Smooth muscle cell (in vitro differentiated cells): Measurements from ENCODE around the gene PPM1H. TPM values are rescaled to one million over a fixed set of nuclear protein-coding genes. Genes with fewer than 3 reads are reported as not detected.

ENCODE experiments used
- DNase-seq: peaks from one replicate; lab custom pipeline; 2025; ENCODE audit not compliant: unreplicated experiment; lab: John Stamatoyannopoulos, UW
- H2AFZ ChIP-seq: fragments of 200-600 bp; sonication (generic); 2 replicates; pipeline ENCODE4 v1.6.0; 2016; ENCODE audit warnings: antibody characterized with exemption, low read depth, mild to moderate bottlenecking
- H3F3A ChIP-seq: fragments of 200-600 bp; sonication (generic); 2 replicates; pipeline ENCODE4 v1.6.0; 2017; ENCODE audit warnings: antibody characterized with exemption, low read depth
- H3K27ac ChIP-seq: fragments of 200-600 bp; sonication (generic); 2 replicates; pipeline ENCODE4 v1.5.1; 2016; ENCODE audit warnings: low read depth, mild to moderate bottlenecking
- H3K27me3 ChIP-seq: fragments of 200-600 bp; sonication (generic); 2 replicates; pipeline ENCODE4 v1.6.1; 2016; ENCODE audit warnings: low read depth, mild to moderate bottlenecking
- H3K36me3 ChIP-seq: fragments of 200-600 bp; sonication (generic); 2 replicates; pipeline ENCODE4 v1.5.1; 2016; ENCODE audit warnings: low read depth
- H3K4me1 ChIP-seq: fragments of 200-600 bp; sonication (generic); 2 replicates; pipeline ENCODE4 v1.5.1; 2016; ENCODE audit warnings: low read depth
- H3K4me2 ChIP-seq: fragments of 200-600 bp; sonication (generic); 2 replicates; pipeline ENCODE4 v1.6.0; 2016; ENCODE audit warnings: mild to moderate bottlenecking
- H3K4me3 ChIP-seq: fragments of 200-600 bp; sonication (generic); 2 replicates; pipeline ENCODE4 v1.5.1; 2016; ENCODE audit warnings: mild to moderate bottlenecking
- H3K79me2 ChIP-seq: fragments of 200-600 bp; sonication (generic); 2 replicates; pipeline ENCODE4 v1.6.0; 2016; ENCODE audit warnings: low read depth, mild to moderate bottlenecking
- H3K9ac ChIP-seq: fragments of 200-600 bp; sonication (generic); 2 replicates; pipeline ENCODE4 v1.6.0; 2016; ENCODE audit warnings: low read depth
- H3K9me3 ChIP-seq: fragments of 200-600 bp; sonication (generic); replicated peaks from 2 replicates; pipeline ENCODE4 v1.5.1; 2016; ENCODE audit warnings: low read depth
- H4K20me1 ChIP-seq: fragments of 200-600 bp; sonication (generic); 2 replicates; pipeline ENCODE4 v1.6.0; 2016; ENCODE audit warnings: low read depth
- CTCF ChIP-seq: fragments of 200-600 bp; sonication (generic); IDR thresholded peaks from 2 replicates; pipeline ENCODE4 v1.5.1; 2017; ENCODE audit warnings: borderline replicate concordance, mild to moderate bottlenecking, antibody characterized with exemption; ENCODE audit not compliant: insufficient read depth, poor library complexity, severe bottlenecking
- WGBS: methylation state at CpG from one replicate; pipeline ENCODE4 v1.1.7; 2016; ENCODE audit warnings: low lambda C conversion rate; 5-methylcytosine and 5-hydroxymethylcytosine counted together
- polyA plus RNA-seq: library from polyadenylated mRNA; unstranded; fragments of >200 nt; fragmentation: Nextera tagmentation; extraction: Ambion mirVana; gene quantifications from 2 replicates; pipeline ENCODE4 v1.2.1, GENCODE V29; 2016
- total RNA-seq: library from RNA; depleted of rRNA; stranded (reverse); fragments of >200 nt; gene quantifications from 2 replicates; pipeline ENCODE4 v1.2.3, GENCODE V29; 2014

Gene PPM1H
- total and polyA plus RNA-seq, 2 experiments from 2014 or later = 0.56 to 3.6 TPM

GRCh38 chr12:62861586-62861985 is 73.4 kb downstream of the PPM1H start:
- peaks cover 6% of the 10 kb centered on the region for H3K4me1 ChIP-seq

DNA sequence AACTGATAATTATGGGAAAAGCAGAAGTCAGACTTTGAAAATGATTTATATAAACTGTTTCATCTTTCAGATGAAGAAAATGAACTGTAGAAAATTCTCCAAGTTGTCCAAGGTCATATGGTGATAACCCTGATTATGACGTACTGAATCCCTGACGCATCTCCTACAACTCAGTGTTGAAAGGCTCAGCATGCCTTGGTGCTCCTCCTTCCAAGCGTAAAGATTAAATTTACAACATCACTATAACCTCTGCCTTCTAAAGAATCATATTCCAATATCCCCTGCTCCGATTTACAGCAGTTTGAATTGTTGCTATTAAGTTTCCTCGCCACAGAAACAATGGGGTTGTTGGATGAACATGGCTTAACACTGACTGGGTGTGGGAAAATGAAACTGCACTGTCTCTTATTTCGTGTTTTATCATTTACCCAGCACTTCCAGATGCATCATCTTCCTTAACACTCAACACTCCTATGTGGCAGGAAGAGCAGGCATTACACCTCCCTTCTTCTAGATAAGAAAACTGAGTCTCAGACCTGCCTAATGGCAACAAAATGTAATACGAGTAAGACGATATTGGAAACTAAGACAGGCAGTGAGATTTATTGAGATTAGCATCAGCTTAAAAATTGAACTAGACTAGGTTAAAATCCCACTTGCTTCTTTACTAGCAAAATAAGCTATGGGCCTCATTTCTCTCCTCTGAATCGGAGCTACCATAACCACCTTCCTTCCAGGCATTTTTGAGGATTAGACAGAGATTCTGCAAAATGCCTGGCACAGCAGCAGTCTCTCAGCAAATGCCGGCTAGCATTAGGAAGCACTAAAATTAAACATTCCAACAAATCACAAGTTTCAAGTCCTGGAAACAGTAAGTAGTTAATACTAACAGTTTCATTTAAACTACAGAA is 74.2 kb downstream of the PPM1H start:
- TF ChIP-seq CTCF = no peak
- no peak overlapping the region for H3K27ac ChIP-seq
- no peaks in the 10 kb centered on the region for H3K36me3 ChIP-seq
- H3K9me3 ChIP-seq = no peaks in the 10 kb centered on the region
- peaks cover 6% of the 10 kb centered on the region for H3K4me1 ChIP-seq
- no peak overlapping the region for H3K4me3 ChIP-seq
- H3K27me3 ChIP-seq = no peaks in the 10 kb centered on the region
- H3F3A ChIP-seq = no peaks in the 10 kb centered on the region
- H3K9ac ChIP-seq = no peak overlapping the region
- DNase-seq = no peak
- no peaks in the 10 kb centered on the region for H3K79me2 ChIP-seq
- no peak overlapping the region for H2AFZ ChIP-seq
- peak overlapping the region; percentile 61 for H3K4me2 ChIP-seq
- 39% methylated on average over 10 of the region's 10 CpGs for WGBS
- H4K20me1 ChIP-seq = no peaks in the 10 kb centered on the region

More at GRCh38 chr12:62861586-62861985, 73.4 kb downstream of the PPM1H start:
- Histone ChIP-seq H3K79me2 (no peaks in the 10 kb centered on the region), H3K36me3 (no peaks in the 10 kb centered on the region), H3K4me2 (no peak overlapping the region), H2AFZ (no peak overlapping the region), H3K4me3 (no peak overlapping the region), H3F3A (no peaks in the 10 kb centered on the region), H3K9ac (no peak overlapping the region), H4K20me1 (no peaks in the 10 kb centered on the region), H3K27me3 (no peaks in the 10 kb centered on the region), H3K27ac (no peak overlapping the region), H3K9me3 (no peaks in the 10 kb centered on the region)
- TF ChIP-seq CTCF = no peak
- DNase-seq = no peak
- 84% methylated on average over 4 of the region's 4 CpGs for WGBS

DNA sequence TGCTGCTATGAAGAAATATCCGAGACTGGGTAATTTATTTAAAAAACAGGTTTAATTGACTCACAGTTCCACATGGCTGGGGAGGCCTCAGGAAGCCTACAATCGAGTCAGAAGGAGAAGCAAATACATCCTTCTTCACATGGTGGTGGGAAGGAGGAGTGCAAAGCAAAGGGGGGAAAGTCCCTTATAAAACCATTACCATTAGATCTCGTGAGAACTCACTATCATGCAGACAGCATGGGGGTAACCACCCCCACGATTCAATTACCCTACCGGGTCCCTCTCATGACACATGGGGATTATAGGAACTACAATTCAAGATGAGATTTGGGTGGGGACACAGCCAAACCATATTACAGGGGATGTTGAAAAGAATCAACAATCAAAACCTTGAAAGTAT is 74.9 kb downstream of the PPM1H start:
- Histone ChIP-seq H3K4me1 (peaks cover 6% of the 10 kb centered on the region), H3F3A (no peaks in the 10 kb centered on the region), H3K9me3 (no peaks in the 10 kb centered on the region), H3K4me2 (peak overlapping the region; percentile 61), H3K4me3 (no peak overlapping the region), H3K9ac (no peak overlapping the region), H2AFZ (no peak overlapping the region), H4K20me1 (no peaks in the 10 kb centered on the region), H3K27me3 (no peaks in the 10 kb centered on the region), H3K79me2 (no peaks in the 10 kb centered on the region), H3K36me3 (no peaks in the 10 kb centered on the region), H3K27ac (no peak overlapping the region)
- no peak for TF ChIP-seq CTCF
- DNase-seq = no peak
- WGBS = 86% methylated on average over 5 of the region's 5 CpGs

GRCh38 chr12:62859321-62859737 is 75.6 kb downstream of the PPM1H start:
- no peak for DNase-seq
- TF ChIP-seq CTCF = no peak
- Histone ChIP-seq H3F3A (no peaks in the 10 kb centered on the region), H3K36me3 (no peaks in the 10 kb centered on the region), H3K79me2 (no peaks in the 10 kb centered on the region), H3K27me3 (no peaks in the 10 kb centered on the region), H3K4me1 (peaks cover 6% of the 10 kb centered on the region), H3K27ac (no peak overlapping the region), H3K9ac (no peak overlapping the region), H3K9me3 (no peaks in the 10 kb centered on the region), H2AFZ (no peak overlapping the region), H3K4me2 (no peak overlapping the region), H3K4me3 (no peak overlapping the region), H4K20me1 (no peaks in the 10 kb centered on the region)
- 97% methylated on average over 1 of the region's 1 CpG for WGBS
